Neural crest cell (in vitro differentiated cells): ENCODE measurements around the gene MPO. TPM values are rescaled to one million over a fixed set of nuclear protein-coding genes. Genes with fewer than 3 reads are reported as not detected.

Experiments
- DNase-seq: peaks from one replicate; pipeline ENCODE4 v3.0.0; 2021; ENCODE audit warnings: low read depth, mixed read lengths, low spot score
- H3K27ac Mint-ChIP-seq: one replicate; pipeline ENCODE4 v1.8.0; 2021; ENCODE audit warnings: mild to moderate bottlenecking, mixed read lengths; ENCODE audit not compliant: unreplicated experiment
- H3K27me3 Mint-ChIP-seq: 2 replicates; pipeline ENCODE4 v1.8.0; 2021; ENCODE audit warnings: low read depth, mild to moderate bottlenecking, mixed read lengths
- H3K36me3 Mint-ChIP-seq: 2 replicates; pipeline ENCODE4 v1.8.0; 2021; ENCODE audit warnings: low read depth, mild to moderate bottlenecking, mixed read lengths
- H3K4me1 Mint-ChIP-seq: 2 replicates; pipeline ENCODE4 v1.8.0; 2021; ENCODE audit warnings: mixed read lengths
- H3K4me3 Mint-ChIP-seq: one replicate; pipeline ENCODE4 v1.8.0; 2021; ENCODE audit warnings: mild to moderate bottlenecking, mixed read lengths
- H3K9me3 Mint-ChIP-seq: 2 replicates; pipeline ENCODE4 v1.8.0; 2021; ENCODE audit warnings: mixed read lengths
- total RNA-seq: library from RNA; stranded (reverse); gene quantifications from 2 replicates; pipeline ENCODE4 v1.2.1, GENCODE V29; 2021
- TF ChIP-seq, protein P1 (sequence below): fragments of 200-600 bp; sonication (generic); conservative IDR thresholded peaks from 2 replicates; pipeline ENCODE4 v1.5.0; 2021; ENCODE audit warnings: antibody characterized with exemption, mild to moderate bottlenecking

Gene MPO
- total RNA-seq, 1 donor from 2014 or later: not detected

- Mint-ChIP-seq H3K4me3 (no peak overlapping the region), H3K9me3 (no peaks in the 10 kb centered on the region), H3K27me3 (peaks cover 2% of the 10 kb centered on the region), H3K4me1 (peaks cover 6% of the 10 kb centered on the region), H3K36me3 (no peaks in the 10 kb centered on the region), H3K27ac (no peak overlapping the region)
- no peak for DNase-seq
- TF ChIP-seq, protein P1, sequence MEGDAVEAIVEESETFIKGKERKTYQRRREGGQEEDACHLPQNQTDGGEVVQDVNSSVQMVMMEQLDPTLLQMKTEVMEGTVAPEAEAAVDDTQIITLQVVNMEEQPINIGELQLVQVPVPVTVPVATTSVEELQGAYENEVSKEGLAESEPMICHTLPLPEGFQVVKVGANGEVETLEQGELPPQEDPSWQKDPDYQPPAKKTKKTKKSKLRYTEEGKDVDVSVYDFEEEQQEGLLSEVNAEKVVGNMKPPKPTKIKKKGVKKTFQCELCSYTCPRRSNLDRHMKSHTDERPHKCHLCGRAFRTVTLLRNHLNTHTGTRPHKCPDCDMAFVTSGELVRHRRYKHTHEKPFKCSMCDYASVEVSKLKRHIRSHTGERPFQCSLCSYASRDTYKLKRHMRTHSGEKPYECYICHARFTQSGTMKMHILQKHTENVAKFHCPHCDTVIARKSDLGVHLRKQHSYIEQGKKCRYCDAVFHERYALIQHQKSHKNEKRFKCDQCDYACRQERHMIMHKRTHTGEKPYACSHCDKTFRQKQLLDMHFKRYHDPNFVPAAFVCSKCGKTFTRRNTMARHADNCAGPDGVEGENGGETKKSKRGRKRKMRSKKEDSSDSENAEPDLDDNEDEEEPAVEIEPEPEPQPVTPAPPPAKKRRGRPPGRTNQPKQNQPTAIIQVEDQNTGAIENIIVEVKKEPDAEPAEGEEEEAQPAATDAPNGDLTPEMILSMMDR: no peak
These were observed 24.9 kb upstream of the MPO start for GRCh38 chr17:58305626-58306025.

DNA sequence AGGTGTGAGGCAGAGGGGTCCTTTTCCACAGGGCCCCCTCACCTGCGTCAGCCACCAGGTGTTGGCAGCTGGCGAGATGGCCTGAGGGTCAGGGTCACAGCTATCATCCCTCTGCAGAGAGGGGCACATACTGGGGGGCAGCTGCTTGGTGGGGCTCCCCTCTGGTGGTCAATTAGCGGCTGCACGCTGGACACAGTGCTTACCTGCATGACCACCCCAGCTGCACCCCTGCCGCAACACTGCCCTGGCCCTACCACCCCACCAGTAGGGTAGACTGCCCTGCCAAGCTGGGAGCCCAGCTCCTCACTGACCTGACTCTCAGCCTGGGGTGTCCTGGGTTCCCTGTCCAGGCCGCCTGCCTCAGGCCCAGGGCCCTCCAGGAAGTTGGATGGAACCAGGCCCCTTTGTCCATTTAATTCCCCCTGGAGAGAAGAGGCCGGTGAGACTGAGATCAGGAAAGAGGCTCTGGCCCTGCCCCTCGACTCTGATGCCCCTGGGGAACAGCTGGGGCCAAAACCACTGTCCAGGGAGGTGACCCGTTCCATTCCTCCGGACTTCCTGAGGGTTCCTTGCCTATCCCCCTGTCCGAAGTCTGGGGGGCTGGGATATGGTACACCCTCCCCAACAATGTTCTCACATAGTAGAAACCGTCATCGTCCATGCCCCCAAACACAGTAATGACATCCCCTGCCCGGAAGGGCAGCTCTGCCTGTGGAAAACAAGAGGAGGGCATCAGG, 24.2 kb upstream of the MPO start:
- no peaks in the 10 kb centered on the region for H3K9me3 Mint-ChIP-seq
- H3K4me3 Mint-ChIP-seq: no peak overlapping the region

DNA sequence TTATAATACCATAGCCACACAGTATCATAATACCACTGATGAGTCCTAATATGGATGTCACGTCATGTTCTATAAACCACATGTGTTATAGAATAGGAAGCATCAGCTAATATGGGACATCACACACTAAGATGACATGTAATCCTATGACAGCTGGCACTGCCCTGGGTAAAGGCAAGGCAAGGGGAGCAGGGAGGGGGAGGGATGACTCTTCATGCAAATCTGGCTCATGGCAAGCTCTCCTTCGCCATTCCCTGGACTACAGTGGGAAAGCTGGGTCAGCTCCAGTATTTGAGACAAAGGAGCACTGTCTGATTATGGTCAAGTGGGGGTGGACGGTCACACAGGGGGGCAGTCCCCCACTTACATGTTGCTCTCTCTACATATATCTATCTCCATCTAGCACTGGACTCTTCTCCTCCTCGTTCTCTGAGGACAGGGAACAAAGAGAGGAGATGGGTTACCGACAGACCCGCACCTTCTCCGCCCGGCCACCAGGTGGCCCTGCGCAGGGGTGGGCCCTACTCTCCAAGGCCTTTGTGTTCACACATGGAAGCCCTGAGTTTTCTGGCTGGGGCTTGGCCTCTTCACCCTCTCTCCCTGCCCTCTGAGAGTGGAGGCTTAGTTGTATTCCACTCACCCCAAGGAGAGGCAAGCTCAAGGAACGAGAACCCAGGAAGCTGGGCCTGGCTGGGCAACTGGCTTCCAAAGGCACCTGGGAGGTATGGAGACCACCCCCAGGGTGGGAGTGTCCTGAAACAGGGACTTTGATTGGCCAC, 23.4 kb upstream of the MPO start:
- DNase-seq: peak; percentile 50
- Mint-ChIP-seq H3K4me3 (no peak overlapping the region), H3K27ac (no peak overlapping the region), H3K9me3 (no peaks in the 10 kb centered on the region), H3K36me3 (no peaks in the 10 kb centered on the region), H3K4me1 (peaks cover 6% of the 10 kb centered on the region), H3K27me3 (peaks cover 2% of the 10 kb centered on the region)
- TF ChIP-seq, protein P1: peak; percentile 75

More for the DNA sequence above, 24.2 kb upstream of the MPO start:
- peaks cover 6% of the 10 kb centered on the region for H3K4me1 Mint-ChIP-seq
- peaks cover 2% of the 10 kb centered on the region for H3K27me3 Mint-ChIP-seq
- peak overlapping the region; percentile 27 for H3K27ac Mint-ChIP-seq
- TF ChIP-seq, protein P1: no peak
- H3K36me3 Mint-ChIP-seq: no peaks in the 10 kb centered on the region
- DNase-seq: no peak

- Mint-ChIP-seq H3K4me3 (no peak overlapping the region), H3K27me3 (peaks cover 9% of the 10 kb centered on the region), H3K4me1 (peaks cover 6% of the 10 kb centered on the region), H3K36me3 (no peaks in the 10 kb centered on the region), H3K9me3 (no peaks in the 10 kb centered on the region), H3K27ac (no peak overlapping the region)
- DNase-seq: no peak
- TF ChIP-seq, protein P1: no peak
These were observed 22.3 kb upstream of the MPO start for GRCh38 chr17:58302919-58303585.

- peaks cover 11% of the 10 kb centered on the region for H3K27me3 Mint-ChIP-seq
- H3K4me1 Mint-ChIP-seq: peaks cover 6% of the 10 kb centered on the region
- no peaks in the 10 kb centered on the region for H3K36me3 Mint-ChIP-seq
- H3K4me3 Mint-ChIP-seq: no peak overlapping the region
- no peaks in the 10 kb centered on the region for H3K9me3 Mint-ChIP-seq
- DNase-seq: no peak
- H3K27ac Mint-ChIP-seq: no peak overlapping the region
- TF ChIP-seq, protein P1: no peak
These were observed 21.6 kb upstream of the MPO start for GRCh38 chr17:58302171-58302918.
